NOMO-1 treated with dmso at 0.1 percent for 144 hours (cell line): Measurements from ENCODE around the gene TEX53.
A peak's percentile ranks its signal among the peaks of the same experiment; 100 is the strongest.

Experiments used
- DNase-seq: peaks from one replicate; lab custom pipeline; 2025; ENCODE audit not compliant: unreplicated experiment; lab: John Stamatoyannopoulos, UW

The TEX53 gene

DNA sequence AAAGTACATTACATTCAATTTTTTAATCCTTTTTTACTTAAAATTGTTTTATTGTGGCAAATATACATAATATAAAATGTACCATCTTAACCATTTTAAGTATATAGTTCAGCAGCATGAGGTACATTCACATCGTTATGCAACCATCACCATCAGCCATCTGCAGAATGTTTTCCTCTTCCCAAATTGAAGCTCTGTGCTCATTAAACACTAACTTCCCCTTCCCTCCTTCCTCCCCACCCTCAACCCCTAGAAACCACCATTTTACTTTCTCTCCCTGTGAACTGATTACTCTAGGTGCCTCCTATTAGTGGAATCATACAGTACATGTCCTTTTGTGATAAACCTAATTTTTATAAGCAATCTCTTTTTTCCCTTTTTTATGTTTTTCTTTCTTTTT lies 15.6 kb downstream of the TEX53 start:
- no peak for DNase-seq

DNA sequence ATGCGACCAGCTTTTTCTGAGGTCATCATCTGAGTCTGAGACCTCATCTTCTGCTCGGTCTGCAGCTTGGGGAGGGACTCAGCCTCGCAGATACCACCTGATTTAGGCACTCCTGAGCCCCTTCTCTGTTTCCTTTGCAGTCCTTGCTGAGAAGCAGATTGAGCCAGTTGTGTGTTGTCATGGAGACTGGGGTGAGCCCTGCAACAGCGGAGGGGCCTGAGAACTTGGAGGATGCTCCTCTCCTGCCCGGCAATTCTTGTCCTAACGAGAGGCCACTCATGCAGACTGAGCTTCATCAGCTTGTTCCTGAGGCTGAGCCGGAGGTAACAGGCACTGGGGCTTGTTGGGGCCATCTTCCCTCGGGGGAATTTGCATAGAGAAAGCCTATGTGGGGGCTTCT lies 19.2 kb downstream of the TEX53 start:
- no peak for DNase-seq

- DNase-seq = no peak
Measured at GRCh38 chr9:114634387-114634786, 23.2 kb downstream of the TEX53 start.

DNA sequence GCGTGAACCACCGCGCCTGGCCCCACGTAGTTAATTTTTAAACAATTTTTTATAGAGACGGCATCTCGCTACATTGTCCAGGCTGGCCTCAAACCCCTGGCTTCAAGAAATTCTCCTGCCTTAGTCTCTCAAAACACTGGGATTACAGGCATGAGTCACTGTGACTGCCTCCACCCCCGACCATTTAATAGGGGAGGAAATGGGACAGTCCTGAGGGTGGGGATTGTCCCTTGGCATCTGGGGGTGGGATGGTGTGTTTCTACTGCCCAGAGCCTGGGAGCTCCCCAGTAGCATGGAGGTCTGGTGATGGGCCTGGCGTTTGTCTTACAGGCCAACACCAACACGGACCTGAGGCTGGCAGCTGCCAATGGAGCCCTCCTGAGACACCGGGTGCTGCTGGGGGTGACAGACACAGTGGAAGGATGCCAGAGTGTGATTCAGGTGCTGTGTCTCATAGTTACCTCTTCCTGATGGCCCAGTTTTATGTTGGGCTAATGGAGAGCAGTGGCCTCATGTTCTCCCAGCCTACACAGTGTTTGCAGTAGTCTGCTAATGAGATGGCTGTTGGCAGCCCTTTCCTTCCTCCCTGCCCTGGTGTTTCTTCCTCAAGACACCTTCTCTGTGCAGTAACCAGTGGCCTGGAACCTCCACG lies 24.0 kb downstream of the TEX53 start:
- DNase-seq = no peak

GRCh38 chr9:114631166-114631565 lies 26.4 kb downstream of the TEX53 start:
- no peak for DNase-seq

GRCh38 chr9:114629563-114630090 lies 28.0 kb downstream of the TEX53 start:
- no peak for DNase-seq

- no peak for DNase-seq
Measured at GRCh38 chr9:114627553-114627952, 30.1 kb downstream of the TEX53 start.

- DNase-seq = no peak
Measured at GRCh38 chr9:114626415-114627020, 31.1 kb downstream of the TEX53 start.

DNA sequence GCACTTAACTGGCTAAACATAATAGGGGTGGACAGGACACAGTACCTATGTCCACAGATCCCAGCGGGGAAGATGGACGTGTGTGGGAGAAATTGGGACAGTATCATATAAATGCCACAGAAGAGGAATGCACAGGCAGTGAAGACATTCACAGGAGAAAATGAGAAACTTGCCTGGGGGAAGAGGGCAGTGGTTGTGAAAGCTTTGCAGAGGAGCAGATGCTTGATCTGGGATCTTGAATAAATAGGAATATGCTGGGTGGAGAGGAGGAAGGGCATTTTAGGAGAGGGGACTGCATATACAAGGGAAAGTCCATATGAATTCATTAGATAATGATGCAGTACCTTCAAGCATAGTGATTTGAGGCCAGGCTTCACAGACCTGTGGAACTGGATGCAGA lies 32.9 kb downstream of the TEX53 start:
- no peak for DNase-seq

DNA sequence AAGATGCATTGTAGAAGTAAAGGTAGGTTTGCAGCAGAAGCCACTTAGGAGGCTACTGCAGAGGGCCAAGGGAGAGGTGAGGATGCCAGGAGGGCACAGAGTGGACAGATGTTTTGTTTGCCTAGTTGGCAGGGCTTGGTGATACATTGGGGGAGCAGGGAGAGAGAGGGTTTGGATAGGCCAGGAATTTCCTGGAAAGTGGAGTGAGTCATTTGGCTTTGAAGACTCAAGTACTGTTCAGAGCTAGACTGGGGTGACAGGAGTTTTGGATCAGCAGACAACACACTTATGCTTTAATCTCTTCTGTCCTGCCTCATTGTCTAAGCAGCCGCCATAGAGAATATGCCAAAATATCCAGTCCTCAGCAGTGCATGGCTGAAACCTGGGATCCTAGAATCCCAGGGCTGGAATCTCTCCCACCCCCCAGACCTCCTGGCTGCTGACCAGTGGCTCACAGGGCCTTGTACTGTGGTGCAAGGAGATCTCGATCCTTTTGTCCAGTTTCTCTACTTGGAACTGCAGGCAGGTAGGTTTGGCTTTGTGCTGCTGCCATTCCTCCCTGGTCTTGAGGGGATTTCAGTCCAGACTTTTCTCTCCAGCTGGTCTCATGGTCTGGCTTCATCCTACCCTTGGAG lies 35.5 kb downstream of the TEX53 start:
- no peak for DNase-seq

- DNase-seq = no peak
Measured at GRCh38 chr9:114621561-114621960, 36.0 kb downstream of the TEX53 start.

DNA sequence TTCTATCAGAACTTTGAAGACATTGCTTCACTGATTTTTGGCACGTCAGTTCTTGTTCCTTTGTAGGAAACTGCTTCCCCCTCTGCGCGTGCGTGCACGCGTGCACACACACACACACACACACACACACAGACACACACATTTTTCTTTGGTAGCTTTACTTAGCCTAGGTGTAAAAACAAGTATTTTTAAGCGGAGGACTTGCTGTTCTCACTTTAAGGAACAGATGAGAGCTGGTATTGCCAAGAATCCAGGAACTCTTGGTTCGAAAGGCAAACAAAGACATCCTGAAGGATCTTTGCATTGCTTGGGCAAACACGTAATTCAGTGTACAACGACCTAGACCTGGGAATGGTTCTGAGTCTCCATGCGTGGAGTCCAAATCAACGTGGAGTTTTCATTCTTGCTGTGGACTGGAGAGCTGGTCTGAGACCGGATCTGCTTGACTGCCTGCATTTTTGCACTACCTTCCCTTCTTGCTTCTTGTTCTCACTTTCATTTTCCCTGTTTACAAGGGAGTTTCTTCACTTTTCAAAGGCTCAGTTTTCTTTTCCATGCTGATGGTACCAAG lies 38.3 kb downstream of the TEX53 start:
- no peak for DNase-seq

DNA sequence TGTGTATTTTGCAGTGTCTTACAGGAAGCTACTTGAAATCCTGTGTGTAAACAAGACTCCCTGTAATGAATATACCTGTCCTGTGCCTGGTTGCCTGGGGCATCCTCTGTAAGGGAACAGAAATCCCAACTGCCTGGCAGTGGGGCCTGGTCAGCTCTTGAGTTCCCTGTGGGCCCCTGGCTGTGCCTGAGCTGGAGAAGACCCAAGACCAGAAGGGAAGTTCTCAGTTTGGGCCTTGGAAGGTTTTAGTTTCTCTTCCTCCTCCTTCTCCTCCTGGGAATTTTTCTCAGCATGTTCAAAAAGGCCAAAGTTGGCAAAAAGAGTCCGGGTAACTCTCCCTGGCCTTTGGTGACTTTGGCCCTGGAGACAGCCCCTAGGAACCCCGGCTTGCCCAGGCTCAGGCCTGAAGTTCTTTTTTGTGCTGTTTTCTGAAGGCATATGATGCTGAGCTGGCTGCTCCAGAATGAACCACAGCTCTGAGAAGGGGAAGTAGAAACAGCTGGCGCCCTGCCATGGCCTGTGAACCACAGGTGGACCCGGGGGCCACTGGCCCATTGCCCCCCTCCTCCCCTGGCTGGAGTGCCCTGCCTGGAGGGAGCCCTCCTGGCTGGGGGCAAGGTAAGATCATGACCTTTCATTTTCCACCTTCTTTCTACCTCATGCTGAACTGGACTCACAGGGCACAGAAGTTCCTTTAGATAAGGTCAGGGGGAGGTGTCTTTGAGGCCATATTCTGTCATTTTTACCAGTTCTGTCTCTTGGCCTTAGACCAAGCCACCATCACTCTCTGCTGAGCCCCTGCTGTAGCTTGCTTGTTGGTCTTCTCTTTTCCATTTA lies 40.7 kb downstream of the TEX53 start:
- DNase-seq = peak; percentile 44

- no peak for DNase-seq
Measured at GRCh38 chr9:114614373-114614772, 43.2 kb downstream of the TEX53 start.

DNA sequence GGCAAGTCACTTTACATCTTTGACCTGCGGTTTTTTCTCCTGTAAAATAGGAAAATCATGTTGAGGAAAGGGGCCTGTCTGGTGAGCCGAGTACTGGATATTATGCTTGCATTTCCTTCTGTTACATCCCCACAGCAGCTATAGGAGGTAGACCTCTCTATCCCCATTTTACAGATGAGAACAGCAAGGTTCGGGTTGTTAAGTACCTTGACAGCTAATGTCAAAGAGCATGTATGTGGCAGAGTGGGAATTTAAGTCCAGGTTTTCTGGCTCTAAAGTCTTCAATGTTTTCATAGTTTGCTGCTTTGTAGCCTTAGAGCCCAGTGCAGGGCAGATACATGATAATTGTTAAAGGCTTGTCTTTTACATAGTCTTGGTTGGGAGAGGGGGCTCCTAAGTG lies 43.7 kb downstream of the TEX53 start:
- DNase-seq = no peak

GRCh38 chr9:114613087-114613486 lies 44.5 kb downstream of the TEX53 start:
- no peak for DNase-seq

- DNase-seq = no peak
Measured at GRCh38 chr9:114612272-114612923, 45.2 kb downstream of the TEX53 start.

DNA sequence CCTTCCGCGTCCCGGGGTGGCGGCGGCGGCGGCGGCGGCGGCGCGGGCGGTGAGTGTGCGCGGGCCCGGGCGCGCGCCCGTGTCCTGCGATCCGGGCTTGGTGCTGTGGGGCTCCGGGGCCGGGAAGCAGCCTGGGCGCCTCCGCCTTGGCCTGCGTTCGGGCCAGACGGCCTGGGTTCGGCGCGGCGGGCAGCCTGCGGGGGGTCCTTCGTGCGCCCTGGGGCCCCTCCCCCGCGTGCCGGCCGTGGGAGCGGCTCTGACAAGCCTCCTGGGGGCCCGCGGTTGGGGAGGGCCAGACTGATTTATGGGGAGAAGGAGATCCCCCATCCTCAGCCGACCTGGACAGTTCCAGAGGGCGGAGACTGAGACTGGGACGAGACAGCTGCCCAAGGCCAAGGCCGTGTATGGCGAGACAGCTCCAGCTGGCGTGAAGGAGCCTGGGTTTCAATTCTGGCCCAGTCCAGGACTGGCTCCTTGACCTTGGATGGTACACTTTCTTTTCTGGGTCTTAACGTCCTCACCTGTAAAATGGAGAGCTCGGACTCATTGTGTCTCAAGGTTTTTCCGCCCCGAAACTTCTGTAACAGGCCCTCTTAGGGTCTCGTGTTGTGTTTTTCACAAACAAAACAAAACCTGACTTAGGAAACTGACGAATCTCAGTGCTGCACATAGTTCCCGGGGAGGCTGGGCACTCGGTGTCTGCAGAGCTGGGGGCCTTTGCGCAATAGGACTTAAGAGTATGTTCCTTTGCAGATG lies 45.9 kb downstream of the TEX53 start:
- DNase-seq = peak; percentile 63

GRCh38 chr9:114608525-114608796 lies 49.1 kb downstream of the TEX53 start:
- no peak for DNase-seq
